ENCODE data around the gene MYO5A. TPM values are rescaled to one million over a fixed set of nuclear protein-coding genes. Genes with fewer than 3 reads are reported as not detected.
A peak's percentile ranks its signal among the peaks of the same experiment; 100 is the strongest.

Gene MYO5A
- total RNA-seq, 1 donor from 2014 or later: 12.5 TPM

GRCh38 chr15:52362497-52362896 lies 166.2 kb downstream of the MYO5A start:
- no peak for DNase-seq (ENCODE audit: low spot score)

GRCh38 chr15:52361975-52362494 lies 166.6 kb downstream of the MYO5A start:
- no peak for DNase-seq (ENCODE audit: low spot score)

- DNase-seq (ENCODE audit: low spot score): no peak
Observed at GRCh38 chr15:52361494-52361893, 167.2 kb downstream of the MYO5A start.

- no peak for DNase-seq (ENCODE audit: low spot score)
Observed at GRCh38 chr15:52360229-52361203, 168.2 kb downstream of the MYO5A start.

- DNase-seq (ENCODE audit: low spot score): no peak
Observed at GRCh38 chr15:52359722-52360121, 169.0 kb downstream of the MYO5A start.

GRCh38 chr15:52357949-52358348 lies 170.7 kb downstream of the MYO5A start:
- DNase-seq (ENCODE audit: low spot score): no peak

GRCh38 chr15:52352086-52352485 lies 176.6 kb downstream of the MYO5A start:
- DNase-seq (ENCODE audit: low spot score): no peak

- no peak for DNase-seq (ENCODE audit: low spot score)
Observed at GRCh38 chr15:52351206-52351908, 177.3 kb downstream of the MYO5A start.

GRCh38 chr15:52350423-52350822 lies 178.3 kb downstream of the MYO5A start:
- no peak for DNase-seq (ENCODE audit: low spot score)

GRCh38 chr15:52349052-52349700 lies 179.5 kb downstream of the MYO5A start:
- DNase-seq (ENCODE audit: low spot score): no peak

GRCh38 chr15:52348056-52348745 lies 180.5 kb downstream of the MYO5A start:
- no peak for DNase-seq (ENCODE audit: low spot score)

GRCh38 chr15:52344592-52344991 lies 184.1 kb downstream of the MYO5A start:
- DNase-seq (ENCODE audit: low spot score): no peak

GRCh38 chr15:52343831-52344230 lies 184.8 kb downstream of the MYO5A start:
- DNase-seq (ENCODE audit: low spot score): no peak

- no peak for DNase-seq (ENCODE audit: low spot score)
Observed at GRCh38 chr15:52340093-52340492, 188.6 kb downstream of the MYO5A start.

GRCh38 chr15:52338891-52339290 lies 189.8 kb downstream of the MYO5A start:
- DNase-seq (ENCODE audit: low spot score): no peak

- no peak for DNase-seq (ENCODE audit: low spot score)
Observed at GRCh38 chr15:52338058-52338457, 190.6 kb downstream of the MYO5A start.

GRCh38 chr15:52337198-52337853 lies 191.4 kb downstream of the MYO5A start:
- DNase-seq (ENCODE audit: low spot score): no peak

- DNase-seq (ENCODE audit: low spot score): no peak
Observed at GRCh38 chr15:52336529-52336928, 192.2 kb downstream of the MYO5A start.

GRCh38 chr15:52334491-52335160 lies 194.1 kb downstream of the MYO5A start:
- DNase-seq (ENCODE audit: low spot score): no peak

- DNase-seq (ENCODE audit: low spot score): peak; percentile 37
Observed at GRCh38 chr15:52331490-52332240, 197.0 kb downstream of the MYO5A start.

All from mucosa of gallbladder (tissue), 1 donor.